Upper lobe of right lung (tissue), 1 donor: ENCODE data around the gene EFCAB7. TPM values are rescaled to one million over a fixed set of nuclear protein-coding genes. Genes with fewer than 3 reads are reported as not detected.
A peak's percentile ranks its signal among the peaks of the same experiment; 100 is the strongest.
"Not testable (repeated sequence)": the region's sequence is repeated elsewhere in the genome, so short reads cannot be mapped to it uniquely, and the experiment has no call there.

Experiments used
- ATAC-seq: fragments of 200-7000 bp; cut with Tn5 transposase; one replicate; pipeline ENCODE4 v1.9.1; 2020; ENCODE audit warnings: mild to moderate bottlenecking, moderate library complexity
- DNase-seq: peaks from one replicate; pipeline ENCODE4 v3.0.0-alpha.2; 2020
- H3K27ac ChIP-seq: fragments of 200-600 bp; one replicate; pipeline ENCODE4 v1.8.0; 2022
- H3K27me3 ChIP-seq: fragments of 200-600 bp; one replicate; pipeline ENCODE4 v1.8.0; 2022; ENCODE audit warnings: mild to moderate bottlenecking
- H3K36me3 ChIP-seq: fragments of 200-600 bp; one replicate; pipeline ENCODE4 v1.8.0; 2022
- H3K4me1 ChIP-seq: fragments of 200-600 bp; one replicate; pipeline ENCODE4 v1.8.0; 2022
- H3K4me3 ChIP-seq: fragments of 200-600 bp; one replicate; pipeline ENCODE4 v1.8.0; 2022; ENCODE audit warnings: mild to moderate bottlenecking
- H3K9me3 ChIP-seq: fragments of 200-600 bp; one replicate; pipeline ENCODE4 v1.8.0; 2022
- CTCF ChIP-seq: fragments of 200-600 bp; IDR thresholded peaks from one replicate; pipeline ENCODE4 v1.8.0; 2022; ENCODE audit warnings: antibody characterized with exemption
- intact Hi-C: fragments of 100-400 bp; cut with DNase I; formaldehyde crosslinking; loops from one replicate; pipeline ENCODE4 v1.11.0; 2022
- total RNA-seq: library from RNA; stranded (reverse); fragmentation: NEBNext Ultra II Directional; extraction: Animal tissue kit (Norgen Biotek cat#: 25700); gene quantifications from one replicate; pipeline ENCODE4 v1.2.1, GENCODE V29; 2021
- donor health status: DM: no; HTN: yes; CAD: no; lungs with severe emphysema.

Gene EFCAB7
- total RNA-seq, 1 donor from 2014 or later = 6.0 TPM

GRCh38 chr1:63569640-63570316, 46.5 kb downstream of the EFCAB7 start:
- H3K9me3 ChIP-seq = no peaks in the 10 kb centered on the region
- H3K36me3 ChIP-seq = peaks cover 9% of the 10 kb centered on the region
- H3K27ac ChIP-seq = no peak overlapping the region
- no peaks in the 10 kb centered on the region for H3K4me1 ChIP-seq
- no peak for DNase-seq
- no peak for ATAC-seq
- intact Hi-C loops = no loop called here
- H3K4me3 ChIP-seq = no peak overlapping the region
- no peak for TF ChIP-seq CTCF
- H3K27me3 ChIP-seq = no peaks in the 10 kb centered on the region

DNA sequence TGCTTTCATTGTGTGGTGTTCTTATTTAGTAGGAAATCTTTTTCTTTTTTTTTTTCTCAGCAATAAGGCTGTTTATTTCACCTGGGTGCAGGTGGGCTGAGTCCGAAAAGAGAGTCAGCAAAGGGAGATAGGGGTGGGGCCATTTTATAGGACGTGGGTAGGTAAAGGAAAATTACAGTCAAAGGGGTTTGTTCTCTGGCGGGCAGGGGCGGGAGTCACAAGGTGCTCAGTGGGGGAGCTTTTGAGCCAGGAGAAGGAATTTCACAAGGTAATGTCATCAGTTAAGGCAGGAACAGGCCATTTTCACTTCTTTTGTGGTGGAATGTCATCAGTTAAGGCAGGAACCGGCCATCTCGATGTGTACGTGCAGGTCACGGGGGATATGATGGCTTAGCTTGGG, 49.4 kb downstream of the EFCAB7 start:
- intact Hi-C loops, H3K27me3 ChIP-seq, DNase-seq, H3K27ac ChIP-seq, ATAC-seq, H3K4me1 ChIP-seq, H3K9me3 ChIP-seq, H3K4me3 ChIP-seq, H3K36me3 ChIP-seq: not testable (repeated sequence)

GRCh38 chr1:63574203-63574796, 51.0 kb downstream of the EFCAB7 start:
- H3K36me3 ChIP-seq, H3K4me1 ChIP-seq, H3K27ac ChIP-seq, DNase-seq, ATAC-seq, H3K27me3 ChIP-seq, intact Hi-C loops, H3K9me3 ChIP-seq, H3K4me3 ChIP-seq: not testable (repeated sequence)

GRCh38 chr1:63575340-63575826, 52.1 kb downstream of the EFCAB7 start:
- H3K4me3 ChIP-seq = no peak overlapping the region
- no peak overlapping the region for H3K27ac ChIP-seq
- H3K4me1 ChIP-seq = no peaks in the 10 kb centered on the region
- H3K9me3 ChIP-seq = no peaks in the 10 kb centered on the region
- TF ChIP-seq CTCF = peak; percentile 86
- intact Hi-C loops = no loop called here
- DNase-seq (no peak), ATAC-seq (peak; percentile 29)
- H3K36me3 ChIP-seq = no peaks in the 10 kb centered on the region
- no peaks in the 10 kb centered on the region for H3K27me3 ChIP-seq

DNA sequence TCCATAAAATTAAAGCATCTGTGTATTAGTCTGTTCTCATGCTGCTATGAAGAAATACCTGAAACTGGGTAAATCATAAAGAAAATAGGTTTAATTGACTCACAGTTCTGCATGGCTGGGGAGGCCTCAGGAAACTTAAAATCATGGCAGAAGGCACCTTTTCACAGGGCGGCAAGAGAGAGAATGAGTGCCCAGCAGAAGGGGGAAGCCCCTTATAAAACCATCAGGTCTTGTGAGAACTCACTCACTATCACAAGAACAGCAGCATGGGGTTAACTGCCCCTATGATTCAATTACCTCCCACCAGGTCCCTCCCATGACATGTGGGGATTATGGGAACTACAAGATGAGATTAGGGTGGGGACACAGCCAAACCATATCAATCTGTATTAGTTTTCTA, 63.0 kb downstream of the EFCAB7 start:
- H3K27me3 ChIP-seq, H3K27ac ChIP-seq, DNase-seq, H3K36me3 ChIP-seq, H3K4me3 ChIP-seq, H3K4me1 ChIP-seq, H3K9me3 ChIP-seq, intact Hi-C loops, ATAC-seq: not testable (repeated sequence)

DNA sequence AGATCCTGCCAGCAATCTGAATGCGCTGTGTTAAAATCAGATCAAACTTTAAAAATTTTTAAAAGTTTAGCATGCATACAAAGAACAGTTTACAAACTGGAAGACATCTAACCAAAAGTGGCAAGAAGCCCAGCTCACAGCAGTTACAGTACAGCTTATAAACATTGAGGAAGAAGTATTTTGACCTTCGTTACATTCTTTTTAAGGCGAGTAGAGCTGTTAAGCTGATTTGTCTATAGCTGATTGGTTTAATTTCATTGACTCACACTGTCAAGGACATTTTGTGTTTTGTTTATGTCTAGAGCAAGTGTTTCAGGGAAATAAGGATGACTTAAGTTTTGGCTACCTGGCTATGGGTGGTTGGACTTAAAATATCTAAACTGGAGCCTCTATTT, 66.8 kb downstream of the EFCAB7 start:
- no peak for TF ChIP-seq CTCF
- ATAC-seq (no peak), DNase-seq (no peak)
- no peaks in the 10 kb centered on the region for H3K27me3 ChIP-seq
- no peaks in the 10 kb centered on the region for H3K36me3 ChIP-seq
- no peak overlapping the region for H3K27ac ChIP-seq
- intact Hi-C loops = no loop called here
- no peaks in the 10 kb centered on the region for H3K9me3 ChIP-seq
- H3K4me1 ChIP-seq = no peaks in the 10 kb centered on the region
- no peak overlapping the region for H3K4me3 ChIP-seq

DNA sequence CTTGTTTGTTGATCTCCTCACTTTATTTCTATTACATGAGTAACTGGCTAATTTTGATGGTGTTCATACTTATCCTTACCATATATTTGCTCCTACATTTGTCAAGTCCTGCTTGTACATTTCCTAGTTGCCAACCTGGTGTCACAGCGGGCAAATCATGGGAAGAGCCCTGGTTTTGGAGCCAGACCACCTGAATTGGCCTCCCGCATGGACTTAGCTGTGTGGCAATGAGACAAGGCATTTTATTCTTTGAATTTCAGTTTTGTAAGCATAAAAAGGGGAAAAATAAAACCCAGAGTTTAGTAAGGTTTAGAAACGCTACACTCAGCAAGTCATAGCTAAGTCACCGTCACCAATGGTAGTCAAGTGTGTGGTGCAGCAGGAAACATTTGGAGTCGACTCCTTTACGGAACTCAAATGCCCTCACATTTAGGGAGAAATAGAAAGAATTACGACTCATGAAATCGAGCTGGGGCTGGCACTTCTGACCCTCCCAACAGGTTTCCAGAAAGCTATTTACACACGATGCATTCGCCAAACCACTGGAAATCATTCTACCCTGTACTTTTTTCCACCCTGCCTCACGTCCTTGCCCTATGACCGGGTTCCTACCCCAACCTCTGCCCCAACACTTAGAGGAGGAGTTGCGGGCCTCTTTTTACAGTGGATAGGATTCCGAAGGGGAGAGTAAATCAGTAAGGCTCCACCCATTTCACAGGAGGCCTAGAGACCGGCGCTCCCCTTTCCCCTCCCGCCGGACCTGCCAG, 69.4 kb downstream of the EFCAB7 start:
- no peak for ATAC-seq
- Histone ChIP-seq H3K27me3 (no peaks in the 10 kb centered on the region), H3K27ac (peak overlapping the region; percentile 94), H3K4me3 (peak overlapping the region; percentile 80), H3K4me1 (no peaks in the 10 kb centered on the region), H3K36me3 (no peaks in the 10 kb centered on the region), H3K9me3 (no peaks in the 10 kb centered on the region)
- intact Hi-C loops = no loop called here
- no peak for DNase-seq
- TF ChIP-seq CTCF = no peak
